Measurements from ENCODE around the gene IYD. TPM values are rescaled to one million over a fixed set of nuclear protein-coding genes. Genes with fewer than 3 reads are reported as not detected.

IYD gene
- total RNA-seq, 2 experiments from 2014 or later, result not detected

DNA sequence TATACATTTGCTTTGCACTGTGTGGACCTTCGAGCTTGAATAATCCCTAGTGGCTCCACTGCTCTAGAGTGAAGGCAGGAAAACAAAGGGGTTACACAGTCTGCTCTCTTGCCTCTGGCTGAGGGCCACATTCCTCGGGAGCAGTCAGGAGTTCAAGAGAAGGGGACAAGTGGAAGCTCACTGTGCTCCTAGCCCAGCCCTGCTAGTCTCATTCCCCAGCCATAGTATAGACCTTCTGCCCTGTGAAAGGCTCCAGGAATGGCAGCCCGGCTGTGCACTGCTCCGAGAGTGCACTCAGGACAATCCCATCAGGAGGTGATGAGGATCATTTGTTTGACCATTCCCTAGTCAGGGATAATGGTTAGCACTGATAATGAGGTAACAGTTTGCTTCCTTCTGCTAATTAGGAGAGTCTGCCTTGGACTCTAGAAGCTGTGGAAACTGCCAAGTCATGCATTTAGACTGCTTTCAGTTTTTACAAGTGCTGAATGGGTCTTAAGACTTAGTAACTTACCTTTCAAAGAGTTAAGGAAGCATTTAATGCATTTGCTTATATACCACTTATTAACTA lies 8.5 kb downstream of the IYD start:
- TF ChIP-seq, protein P1, sequence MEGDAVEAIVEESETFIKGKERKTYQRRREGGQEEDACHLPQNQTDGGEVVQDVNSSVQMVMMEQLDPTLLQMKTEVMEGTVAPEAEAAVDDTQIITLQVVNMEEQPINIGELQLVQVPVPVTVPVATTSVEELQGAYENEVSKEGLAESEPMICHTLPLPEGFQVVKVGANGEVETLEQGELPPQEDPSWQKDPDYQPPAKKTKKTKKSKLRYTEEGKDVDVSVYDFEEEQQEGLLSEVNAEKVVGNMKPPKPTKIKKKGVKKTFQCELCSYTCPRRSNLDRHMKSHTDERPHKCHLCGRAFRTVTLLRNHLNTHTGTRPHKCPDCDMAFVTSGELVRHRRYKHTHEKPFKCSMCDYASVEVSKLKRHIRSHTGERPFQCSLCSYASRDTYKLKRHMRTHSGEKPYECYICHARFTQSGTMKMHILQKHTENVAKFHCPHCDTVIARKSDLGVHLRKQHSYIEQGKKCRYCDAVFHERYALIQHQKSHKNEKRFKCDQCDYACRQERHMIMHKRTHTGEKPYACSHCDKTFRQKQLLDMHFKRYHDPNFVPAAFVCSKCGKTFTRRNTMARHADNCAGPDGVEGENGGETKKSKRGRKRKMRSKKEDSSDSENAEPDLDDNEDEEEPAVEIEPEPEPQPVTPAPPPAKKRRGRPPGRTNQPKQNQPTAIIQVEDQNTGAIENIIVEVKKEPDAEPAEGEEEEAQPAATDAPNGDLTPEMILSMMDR (IDR thresholded peaks at IDR 0.05), result no peak
- ChIA-PET CTCF (no interaction called here), POLR2A (no interaction called here)
- Histone ChIP-seq H3K27me3 (ENCODE audit: control insufficient read depth in 1 of 2, insufficient read depth in 2 of 2, low read length in 2 of 2) (peaks cover 0 to 4% of the 10 kb centered on the region in 2 experiments), H3K9me3 (ENCODE audit: control insufficient read depth in 1 of 2, insufficient read depth in 1 of 2, low read length in 2 of 2) (no peaks in the 10 kb centered on the region), H3K4me3 (ENCODE audit: low read length) (no peak overlapping the region), H3K36me3 (ENCODE audit: insufficient read depth, low read length) (no peaks in the 10 kb centered on the region), H3K4me1 (ENCODE audit: insufficient read depth, low read length) (no peaks in the 10 kb centered on the region), H3K27ac (ENCODE audit: low read depth in 1 of 2, low read length in 2 of 2) (no peak overlapping the region)
- ATAC-seq (ENCODE audit: poor library complexity), result no peak
- H3K4me1 Mint-ChIP-seq (ENCODE audit: low read depth), result no peaks in the 10 kb centered on the region
- no peak overlapping the region for H3K4me3 Mint-ChIP-seq
- H3K27me3 Mint-ChIP-seq, result peaks cover 17% of the 10 kb centered on the region
- H3K36me3 Mint-ChIP-seq (ENCODE audit: low read depth), result no peaks in the 10 kb centered on the region
- DNase-seq, result no peak
- H3K9me3 Mint-ChIP-seq, result no peaks in the 10 kb centered on the region
- intact Hi-C loops (cut with DNase I, micrococcal nuclease), result no loop called here
- H3K27ac Mint-ChIP-seq, result no peak overlapping the region

DNA sequence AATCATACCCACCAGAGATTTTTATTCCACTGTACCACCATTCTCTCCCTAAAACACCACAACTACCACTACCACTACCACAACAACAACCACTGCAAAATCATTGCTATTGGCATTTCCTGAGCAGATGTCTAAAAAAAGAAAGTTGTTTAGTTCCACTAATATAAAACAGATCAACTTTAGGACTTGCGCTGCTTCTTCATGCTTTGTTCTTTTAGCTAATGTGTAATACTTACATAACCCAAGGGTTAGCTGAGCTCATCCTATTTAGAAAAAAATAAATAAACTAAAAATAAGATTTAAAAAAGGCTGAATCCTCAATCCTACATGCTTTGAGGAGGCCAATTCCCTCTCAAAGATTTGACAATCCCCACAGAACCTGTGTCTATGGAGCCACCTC lies 11.4 kb downstream of the IYD start:
- Histone ChIP-seq H3K4me1 (ENCODE audit: insufficient read depth, low read length) (no peaks in the 10 kb centered on the region), H3K27ac (ENCODE audit: low read depth in 1 of 2, low read length in 2 of 2) (no peak overlapping the region), H3K27me3 (ENCODE audit: control insufficient read depth in 1 of 2, insufficient read depth in 2 of 2, low read length in 2 of 2) (peaks cover 4 to 5% of the 10 kb centered on the region in 2 experiments), H3K36me3 (ENCODE audit: insufficient read depth, low read length) (no peaks in the 10 kb centered on the region), H3K4me3 (ENCODE audit: low read length) (no peak overlapping the region), H3K9me3 (ENCODE audit: control insufficient read depth in 1 of 2, insufficient read depth in 1 of 2, low read length in 2 of 2) (no peaks in the 10 kb centered on the region)
- intact Hi-C loops (cut with DNase I, micrococcal nuclease), result no loop called here
- Mint-ChIP-seq H3K9me3 (no peaks in the 10 kb centered on the region), H3K27me3 (peaks cover 15% of the 10 kb centered on the region), H3K27ac (no peak overlapping the region), H3K4me1 (ENCODE audit: low read depth) (no peaks in the 10 kb centered on the region), H3K4me3 (no peak overlapping the region), H3K36me3 (ENCODE audit: low read depth) (no peaks in the 10 kb centered on the region)
- ATAC-seq (ENCODE audit: poor library complexity), result no peak
- TF ChIP-seq, protein P1 (IDR thresholded peaks at IDR 0.05), result no peak
- ChIA-PET POLR2A (no interaction called here), CTCF (no interaction called here)
- DNase-seq, result no peak

DNA sequence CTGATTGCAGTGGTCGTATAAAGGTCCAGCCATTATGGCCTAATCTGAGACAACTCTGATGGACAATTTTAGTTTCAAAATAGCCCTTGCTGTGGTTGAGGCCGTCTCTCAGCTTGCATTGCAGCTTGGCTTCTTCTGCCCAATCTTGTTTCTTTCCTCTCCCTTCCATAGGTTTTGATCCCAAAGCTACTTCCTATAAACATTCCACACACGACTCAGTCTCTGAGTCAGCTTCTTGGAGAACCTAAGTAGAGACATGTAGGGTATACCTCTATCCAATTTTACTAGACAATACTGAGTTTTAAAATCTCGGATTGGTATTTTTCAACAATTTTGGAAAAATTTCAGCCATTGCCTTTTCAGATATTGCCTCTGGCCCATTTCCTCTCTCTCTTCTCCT lies 13.4 kb downstream of the IYD start:
- intact Hi-C loops (cut with DNase I, micrococcal nuclease), result no loop called here
- Mint-ChIP-seq H3K27me3 (peaks cover 17% of the 10 kb centered on the region), H3K9me3 (no peaks in the 10 kb centered on the region), H3K4me3 (no peak overlapping the region), H3K27ac (no peak overlapping the region), H3K4me1 (ENCODE audit: low read depth) (no peaks in the 10 kb centered on the region), H3K36me3 (ENCODE audit: low read depth) (no peaks in the 10 kb centered on the region)
- CTCF ChIA-PET, result no interaction called here
- no peaks in the 10 kb centered on the region for H3K4me1 ChIP-seq (ENCODE audit: insufficient read depth, low read length)
- H3K27ac ChIP-seq (ENCODE audit: low read depth in 1 of 2, low read length in 2 of 2), result no peak overlapping the region
- POLR2A ChIA-PET, result no interaction called here
- H3K36me3 ChIP-seq (ENCODE audit: insufficient read depth, low read length), result no peaks in the 10 kb centered on the region
- no peak for DNase-seq
- no peak overlapping the region for H3K4me3 ChIP-seq (ENCODE audit: low read length)
- H3K27me3 ChIP-seq (ENCODE audit: control insufficient read depth in 1 of 2, insufficient read depth in 2 of 2, low read length in 2 of 2), result peaks cover 0 to 5% of the 10 kb centered on the region in 2 experiments
- TF ChIP-seq, protein P1 (IDR thresholded peaks at IDR 0.05), result no peak
- no peak for ATAC-seq (ENCODE audit: poor library complexity)
- no peaks in the 10 kb centered on the region for H3K9me3 ChIP-seq (ENCODE audit: control insufficient read depth in 1 of 2, insufficient read depth in 1 of 2, low read length in 2 of 2)

Data from CD4-positive, alpha-beta T cell (primary cell).